ENCODE results near the gene PDZD11.
"Not testable (repeated sequence)": the region's sequence is repeated elsewhere in the genome, so short reads cannot be mapped to it uniquely, and the experiment has no call there.

The PDZD11 gene

GRCh38 chrX:70289793-70290770, at the start of gene PDZD11, which contains the start of gene KIF4A:
Gene PDZD11 (minus strand): TSS chrX:70289927. CDS start chrX:70289341, 586 bp downstream.
Gene KIF4A (plus strand): TSS chrX:70290104. CDS start chrX:70290459, 355 bp downstream.
- peak; percentile 90 for DNase-seq

GRCh38 chrX:70338290-70338689, 48.6 kb upstream of the PDZD11 start:
- DNase-seq = no peak

GRCh38 chrX:70336767-70337166, 47.0 kb upstream of the PDZD11 start:
- DNase-seq = peak; percentile 76

GRCh38 chrX:70332600-70332999, 42.9 kb upstream of the PDZD11 start:
- DNase-seq = no peak

GRCh38 chrX:70331161-70331560, 41.4 kb upstream of the PDZD11 start:
- no peak for DNase-seq

- no peak for DNase-seq
Measured at GRCh38 chrX:70324326-70324725, 34.6 kb upstream of the PDZD11 start.

GRCh38 chrX:70323628-70324027, 33.9 kb upstream of the PDZD11 start:
- not testable (repeated sequence) for DNase-seq

- no peak for DNase-seq
Measured at GRCh38 chrX:70322784-70323183, 33.1 kb upstream of the PDZD11 start.

GRCh38 chrX:70313503-70313902, 23.8 kb upstream of the PDZD11 start:
- no peak for DNase-seq

- no peak for DNase-seq
Measured at GRCh38 chrX:70301716-70302115, 12.0 kb upstream of the PDZD11 start.

GRCh38 chrX:70293621-70294020, 3.9 kb upstream of the PDZD11 start:
- DNase-seq = no peak

- DNase-seq = no peak
Measured at GRCh38 chrX:70292788-70293187, 3.1 kb upstream of the PDZD11 start.

GRCh38 chrX:70289168-70289792, 447 bp downstream of the PDZD11 start:
- no peak for DNase-seq

- DNase-seq = no peak
Measured at GRCh38 chrX:70281951-70282350, 7.8 kb downstream of the PDZD11 start, which contains the start of gene RAB41. Gene RAB41 (plus strand): TSS chrX:70282172. CDS start chrX:70282218, 46 bp downstream.

GRCh38 chrX:70280573-70280972, 9.2 kb downstream of the PDZD11 start:
- no peak for DNase-seq

- DNase-seq = no peak
Measured at GRCh38 chrX:70279081-70279480, 10.6 kb downstream of the PDZD11 start.

- DNase-seq = not testable (repeated sequence)
Measured at GRCh38 chrX:70274029-70274428, 15.7 kb downstream of the PDZD11 start.

GRCh38 chrX:70268034-70268433, 21.7 kb downstream of the PDZD11 start, which contains the start of gene ARR3:
Gene ARR3 (plus strand): TSS chrX:70268334. CDS start chrX:70269386, 1,052 bp downstream.
- no peak for DNase-seq

GRCh38 chrX:70264784-70265183, 24.9 kb downstream of the PDZD11 start:
- DNase-seq = no peak

GRCh38 chrX:70262952-70263567, 26.7 kb downstream of the PDZD11 start:
- DNase-seq = peak; percentile 54

GRCh38 chrX:70260104-70260503, 29.6 kb downstream of the PDZD11 start, which contains the start of gene P2RY4:
Gene P2RY4 (minus strand): TSS chrX:70260204. CDS start chrX:70259624, 580 bp downstream.
- DNase-seq = no peak

GRCh38 chrX:70257423-70258288, 32.1 kb downstream of the PDZD11 start:
- no peak for DNase-seq

Data from activated CD4-positive, alpha-beta T cell treated with anti-CD3 and anti-CD28 coated beads, Interleukin-2, amount 50 U/mL, for 16 hours (primary cell).